Measurements from ENCODE around the gene GULP1. TPM values are rescaled to one million over a fixed set of nuclear protein-coding genes. Genes with fewer than 3 reads are reported as not detected.

The GULP1 gene
- total RNA-seq, 3 donors from 2014 or later = 9.0 to 35.7 (median 15.1) TPM

DNA sequence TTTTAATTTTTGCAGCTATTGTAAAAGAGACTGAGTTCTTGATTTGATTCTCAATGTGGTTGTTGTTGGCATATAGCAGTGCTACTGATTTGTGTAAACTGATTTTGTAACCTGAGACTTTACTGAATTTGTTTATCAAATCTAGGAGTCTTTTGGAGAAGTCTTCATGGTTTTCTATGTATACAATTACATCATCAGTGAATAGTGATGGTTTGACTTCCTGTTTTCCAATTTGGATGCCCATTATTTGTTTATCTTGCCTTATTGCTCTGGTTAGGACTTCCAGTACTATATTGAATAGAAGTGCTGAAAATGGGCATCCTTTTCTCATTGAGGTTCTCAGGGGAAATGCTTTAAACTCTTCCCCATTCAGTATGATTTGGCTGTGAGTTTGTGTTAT lies 99.7 kb downstream of the GULP1 start:
- no peak for DNase-seq
- Histone ChIP-seq H3K4me1 (ENCODE audit: low read depth) (no peaks in the 10 kb centered on the region), H3K4me3 (no peak overlapping the region), H3K9me3 (no peaks in the 10 kb centered on the region), H3K36me3 (ENCODE audit: low read depth) (no peaks in the 10 kb centered on the region)
- intact Hi-C loops (cut with DNase I, micrococcal nuclease) = no loop called here
- ATAC-seq = no peak
- TF ChIP-seq, protein P1, sequence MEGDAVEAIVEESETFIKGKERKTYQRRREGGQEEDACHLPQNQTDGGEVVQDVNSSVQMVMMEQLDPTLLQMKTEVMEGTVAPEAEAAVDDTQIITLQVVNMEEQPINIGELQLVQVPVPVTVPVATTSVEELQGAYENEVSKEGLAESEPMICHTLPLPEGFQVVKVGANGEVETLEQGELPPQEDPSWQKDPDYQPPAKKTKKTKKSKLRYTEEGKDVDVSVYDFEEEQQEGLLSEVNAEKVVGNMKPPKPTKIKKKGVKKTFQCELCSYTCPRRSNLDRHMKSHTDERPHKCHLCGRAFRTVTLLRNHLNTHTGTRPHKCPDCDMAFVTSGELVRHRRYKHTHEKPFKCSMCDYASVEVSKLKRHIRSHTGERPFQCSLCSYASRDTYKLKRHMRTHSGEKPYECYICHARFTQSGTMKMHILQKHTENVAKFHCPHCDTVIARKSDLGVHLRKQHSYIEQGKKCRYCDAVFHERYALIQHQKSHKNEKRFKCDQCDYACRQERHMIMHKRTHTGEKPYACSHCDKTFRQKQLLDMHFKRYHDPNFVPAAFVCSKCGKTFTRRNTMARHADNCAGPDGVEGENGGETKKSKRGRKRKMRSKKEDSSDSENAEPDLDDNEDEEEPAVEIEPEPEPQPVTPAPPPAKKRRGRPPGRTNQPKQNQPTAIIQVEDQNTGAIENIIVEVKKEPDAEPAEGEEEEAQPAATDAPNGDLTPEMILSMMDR (IDR thresholded peaks at IDR 0.05) = no peak

DNA sequence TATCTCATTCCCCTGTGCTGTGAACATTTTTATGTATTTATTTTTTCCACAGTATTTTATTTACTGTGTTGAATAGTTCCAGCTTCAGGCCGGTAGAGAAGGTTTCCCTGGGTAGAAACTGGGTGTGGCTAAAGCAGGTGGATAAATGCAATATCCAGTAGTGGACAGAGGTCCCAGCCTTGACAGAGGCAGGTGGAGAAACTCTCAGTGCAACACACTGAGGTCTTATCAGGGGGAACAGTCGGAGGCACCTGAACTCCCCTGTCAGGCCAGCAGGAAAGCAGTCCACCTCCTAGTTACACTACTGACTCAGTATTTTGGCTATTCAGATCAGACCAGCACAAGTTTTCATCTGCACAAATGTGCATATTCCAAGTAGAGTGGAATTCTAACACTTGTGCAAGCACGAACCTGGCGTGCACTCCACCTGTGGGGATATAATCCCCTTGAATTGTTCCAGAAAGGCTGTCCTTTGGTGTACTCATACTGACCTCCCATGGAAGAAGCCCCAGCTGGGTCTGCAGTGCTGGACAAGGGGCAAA lies 103.3 kb downstream of the GULP1 start:
- Histone ChIP-seq H3K9me3 (no peaks in the 10 kb centered on the region), H3K4me3 (no peak overlapping the region), H3K4me1 (ENCODE audit: low read depth) (no peaks in the 10 kb centered on the region), H3K36me3 (ENCODE audit: low read depth) (no peaks in the 10 kb centered on the region)
- TF ChIP-seq, protein P1 (IDR thresholded peaks at IDR 0.05) = no peak
- intact Hi-C loops (cut with DNase I, micrococcal nuclease) = no loop called here
- no peak for DNase-seq
- ATAC-seq = no peak

DNA sequence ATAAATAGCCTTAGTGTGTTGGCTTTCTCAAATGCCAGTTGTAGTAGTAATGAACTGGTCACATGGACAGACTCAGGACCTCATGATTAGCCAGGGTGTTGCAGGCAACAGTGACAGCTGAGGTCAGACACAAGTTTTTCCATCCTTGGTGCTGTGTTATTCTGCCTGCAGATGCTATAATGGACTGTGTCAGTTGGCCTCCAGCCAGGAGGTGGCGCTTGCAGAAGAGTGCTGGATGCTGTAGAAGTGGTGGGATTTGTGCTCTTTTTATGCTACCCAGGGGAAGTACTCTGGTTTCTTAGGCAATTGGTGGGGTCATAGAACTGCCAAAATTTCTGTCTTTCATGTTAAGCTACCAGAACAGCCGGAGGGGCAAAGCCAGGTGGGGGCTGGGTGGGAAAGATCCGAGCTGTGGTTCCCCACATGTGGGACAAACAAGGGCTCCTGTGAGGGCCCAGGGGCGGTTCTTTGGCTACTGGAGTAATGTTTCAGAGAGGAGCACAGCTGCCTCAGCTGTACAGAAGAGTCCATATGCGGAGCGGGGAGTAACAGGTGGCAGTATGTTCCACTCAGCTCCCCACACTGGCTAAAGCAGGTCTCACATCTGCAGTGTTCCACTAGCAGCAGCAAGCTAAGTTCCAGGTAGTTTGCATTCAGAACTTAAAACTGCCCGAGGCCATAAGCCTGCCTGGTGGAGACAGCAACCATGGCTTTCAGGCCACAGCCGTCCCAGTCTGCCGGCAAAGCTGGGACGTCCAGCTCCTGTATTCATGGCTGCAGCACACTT lies 104.4 kb downstream of the GULP1 start:
- H3K36me3 ChIP-seq (ENCODE audit: low read depth) = no peaks in the 10 kb centered on the region
- DNase-seq (no peak), ATAC-seq (no peak)
- no peaks in the 10 kb centered on the region for H3K9me3 ChIP-seq
- no peak overlapping the region for H3K4me3 ChIP-seq
- TF ChIP-seq, protein P1 (IDR thresholded peaks at IDR 0.05) = no peak
- intact Hi-C loops (cut with DNase I, micrococcal nuclease) = no loop called here
- H3K4me1 ChIP-seq (ENCODE audit: low read depth) = no peaks in the 10 kb centered on the region

DNA sequence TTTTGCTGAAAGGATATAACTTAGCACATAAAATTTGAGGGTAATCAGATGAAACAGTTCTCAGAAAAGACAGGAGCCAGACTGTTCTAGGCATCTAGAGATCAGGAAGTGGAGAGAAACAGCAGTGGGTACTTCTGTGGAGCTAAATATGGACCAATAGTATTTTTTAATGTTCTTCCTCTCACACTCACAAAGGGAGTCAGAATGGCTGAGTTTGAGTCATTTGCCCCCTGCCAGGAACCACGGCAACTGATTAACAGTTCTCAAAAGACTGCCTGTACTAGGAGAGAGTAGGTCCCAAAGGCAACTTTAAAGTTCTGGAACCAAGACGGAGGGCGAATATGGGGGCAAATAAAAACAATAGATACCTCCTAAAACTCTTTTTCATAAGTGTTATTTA lies 107.5 kb downstream of the GULP1 start:
- no peaks in the 10 kb centered on the region for H3K9me3 ChIP-seq
- intact Hi-C loops (cut with DNase I, micrococcal nuclease) = no loop called here
- TF ChIP-seq, protein P1 (IDR thresholded peaks at IDR 0.05) = no peak
- no peaks in the 10 kb centered on the region for H3K36me3 ChIP-seq (ENCODE audit: low read depth)
- DNase-seq = no peak
- no peaks in the 10 kb centered on the region for H3K4me1 ChIP-seq (ENCODE audit: low read depth)
- ATAC-seq = no peak
- no peak overlapping the region for H3K4me3 ChIP-seq

DNA sequence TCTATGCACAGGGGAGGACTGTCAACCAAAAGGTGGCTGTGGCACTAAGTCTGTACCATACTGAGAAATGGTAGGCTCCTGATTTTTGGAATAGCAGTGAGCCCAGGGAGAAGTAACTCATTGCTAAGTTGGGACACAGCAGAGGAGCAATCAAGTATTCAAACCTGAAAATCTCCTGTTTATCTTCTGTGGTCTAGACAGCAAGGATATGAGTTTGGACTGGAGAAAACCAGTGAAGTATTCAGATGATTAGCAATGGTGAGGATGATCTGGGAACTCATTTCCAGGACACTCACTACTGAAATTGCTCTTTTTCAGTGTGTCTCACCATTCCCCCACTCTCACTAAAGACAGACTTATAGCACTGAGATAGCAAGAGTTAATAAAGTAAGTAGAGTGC lies 112.0 kb downstream of the GULP1 start:
- ATAC-seq = no peak
- intact Hi-C loops (cut with DNase I, micrococcal nuclease) = no loop called here
- no peak overlapping the region for H3K4me3 ChIP-seq
- TF ChIP-seq, protein P1 (IDR thresholded peaks at IDR 0.05) = no peak
- H3K4me1 ChIP-seq (ENCODE audit: low read depth) = no peaks in the 10 kb centered on the region
- no peaks in the 10 kb centered on the region for H3K36me3 ChIP-seq (ENCODE audit: low read depth)
- no peak for DNase-seq
- H3K9me3 ChIP-seq = peaks cover 15% of the 10 kb centered on the region
